GM10248 (cell line): Measurements from ENCODE around the gene GALK1.
A peak's percentile ranks its signal among the peaks of the same experiment; 100 is the strongest.
"Not testable (repeated sequence)": the region's sequence is repeated elsewhere in the genome, so short reads cannot be mapped to it uniquely, and the experiment has no call there.

Experiments
- CTCF ChIA-PET: fragments of 300-600 bp; sonication (Branson Sonifier 250); formaldehyde crosslinking; extraction: SDS; loops from one replicate; lab custom pipeline; 2021; ENCODE audit warnings: antibody characterized with exemption; lab: Yijun Ruan, JAX
- POLR2A ChIA-PET: fragments of 350-650 bp; sonication (Branson Sonifier 250); formaldehyde crosslinking; extraction: SDS; loops from one replicate; lab custom pipeline; 2020; ENCODE audit warnings: antibody characterized with exemption; lab: Yijun Ruan, JAX
- DNase-seq: peaks from one replicate; pipeline ENCODE4 v3.0.0; 2012; ENCODE audit errors: extremely low spot score
- TF ChIP-seq, protein P1 (sequence below): IDR thresholded peaks from 2 replicates; pipeline ENCODE4 v1.5.1; 2012; ENCODE audit warnings: mild to moderate bottlenecking, low read depth; ENCODE audit errors: extremely low read depth, missing control alignments, control extremely low read depth

Gene GALK1

DNA sequence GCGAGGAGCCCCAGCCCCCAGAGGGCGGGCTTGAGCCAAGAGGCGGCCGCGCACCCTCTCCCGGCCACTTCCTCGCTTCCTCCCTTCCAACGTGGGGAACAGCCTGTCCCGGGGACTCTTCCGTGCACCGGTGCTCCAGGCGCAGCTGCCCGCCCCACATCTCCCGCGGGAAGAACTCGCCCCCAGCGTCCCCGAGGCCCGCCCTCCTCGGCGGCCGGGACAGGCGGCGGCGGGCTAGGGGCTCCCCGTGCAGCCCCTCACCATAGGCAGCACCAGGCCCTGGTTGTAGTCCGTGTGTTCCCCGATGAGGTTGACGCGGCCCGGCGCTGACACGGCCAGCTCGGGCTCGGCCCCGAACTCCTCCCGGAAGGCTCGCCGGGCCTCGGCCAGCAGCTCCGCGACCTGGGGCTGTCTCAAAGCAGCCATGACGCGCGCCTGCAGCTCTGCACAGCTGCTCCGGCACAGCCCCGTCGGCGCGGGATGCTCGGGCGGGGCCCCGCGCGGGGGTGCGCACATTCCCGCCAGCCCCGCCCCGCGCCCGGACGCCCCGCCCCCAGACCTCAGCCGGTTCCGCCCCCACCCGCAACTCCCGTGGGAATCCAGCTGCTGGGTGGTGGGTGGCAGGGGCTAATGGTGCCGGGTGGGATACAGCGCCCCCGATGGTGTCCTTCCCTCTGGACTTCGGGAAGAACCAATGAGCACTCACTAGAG, at the start of gene GALK1:
Gene GALK1 (minus strand): TSS at position 482 of the 711 bp plus-strand sequence. CDS start 56 bp downstream, at position 426.
- TF ChIP-seq, protein P1, sequence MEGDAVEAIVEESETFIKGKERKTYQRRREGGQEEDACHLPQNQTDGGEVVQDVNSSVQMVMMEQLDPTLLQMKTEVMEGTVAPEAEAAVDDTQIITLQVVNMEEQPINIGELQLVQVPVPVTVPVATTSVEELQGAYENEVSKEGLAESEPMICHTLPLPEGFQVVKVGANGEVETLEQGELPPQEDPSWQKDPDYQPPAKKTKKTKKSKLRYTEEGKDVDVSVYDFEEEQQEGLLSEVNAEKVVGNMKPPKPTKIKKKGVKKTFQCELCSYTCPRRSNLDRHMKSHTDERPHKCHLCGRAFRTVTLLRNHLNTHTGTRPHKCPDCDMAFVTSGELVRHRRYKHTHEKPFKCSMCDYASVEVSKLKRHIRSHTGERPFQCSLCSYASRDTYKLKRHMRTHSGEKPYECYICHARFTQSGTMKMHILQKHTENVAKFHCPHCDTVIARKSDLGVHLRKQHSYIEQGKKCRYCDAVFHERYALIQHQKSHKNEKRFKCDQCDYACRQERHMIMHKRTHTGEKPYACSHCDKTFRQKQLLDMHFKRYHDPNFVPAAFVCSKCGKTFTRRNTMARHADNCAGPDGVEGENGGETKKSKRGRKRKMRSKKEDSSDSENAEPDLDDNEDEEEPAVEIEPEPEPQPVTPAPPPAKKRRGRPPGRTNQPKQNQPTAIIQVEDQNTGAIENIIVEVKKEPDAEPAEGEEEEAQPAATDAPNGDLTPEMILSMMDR, result peak; percentile 88
- ChIA-PET POLR2A (interaction anchor here (0.6 to 6.2 kb wide), 4 partner anchors 11 to 500 kb away, joined by 3 to 97 read pairs (median 14); a partner anchor contains a TSS), CTCF (interaction anchor here (0.7 to 6.1 kb wide), 34 partner anchors 9 to 164 kb away, joined by 3 to 106 read pairs (median 5); partner anchors contain the start of genes SMIM5, TRIM65 and UNK)
- peak; percentile 89 for DNase-seq

DNA sequence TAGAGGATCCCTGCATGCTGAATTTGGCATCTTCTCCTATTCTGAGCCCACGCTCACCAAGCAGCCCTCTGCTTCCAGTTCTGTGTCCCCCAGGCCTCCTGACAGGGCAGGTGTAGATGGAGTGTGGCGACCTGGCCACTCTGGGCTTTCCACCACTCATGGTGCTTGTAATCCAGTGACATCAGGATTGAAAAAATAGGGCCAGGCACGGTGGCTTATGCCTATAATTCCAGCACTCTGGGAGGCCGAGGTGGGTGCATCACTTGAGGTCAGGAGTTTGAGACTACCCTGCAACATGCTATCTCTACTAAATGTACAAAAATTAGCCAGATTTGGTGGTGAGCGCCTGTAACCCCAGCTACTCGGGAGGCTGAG, 49.0 kb upstream of the GALK1 start:
- POLR2A ChIA-PET, result interaction anchor here (1.6 kb wide), 1 partner anchor 38 kb away, joined by 8 read pairs; no protein-coding TSS in a partner anchor
- CTCF ChIA-PET, result interaction anchor here (8.1 kb wide), 1 partner anchor 14 kb away, joined by 56 read pairs; no protein-coding TSS in a partner anchor
- DNase-seq, result no peak
- TF ChIP-seq, protein P1, result no peak

DNA sequence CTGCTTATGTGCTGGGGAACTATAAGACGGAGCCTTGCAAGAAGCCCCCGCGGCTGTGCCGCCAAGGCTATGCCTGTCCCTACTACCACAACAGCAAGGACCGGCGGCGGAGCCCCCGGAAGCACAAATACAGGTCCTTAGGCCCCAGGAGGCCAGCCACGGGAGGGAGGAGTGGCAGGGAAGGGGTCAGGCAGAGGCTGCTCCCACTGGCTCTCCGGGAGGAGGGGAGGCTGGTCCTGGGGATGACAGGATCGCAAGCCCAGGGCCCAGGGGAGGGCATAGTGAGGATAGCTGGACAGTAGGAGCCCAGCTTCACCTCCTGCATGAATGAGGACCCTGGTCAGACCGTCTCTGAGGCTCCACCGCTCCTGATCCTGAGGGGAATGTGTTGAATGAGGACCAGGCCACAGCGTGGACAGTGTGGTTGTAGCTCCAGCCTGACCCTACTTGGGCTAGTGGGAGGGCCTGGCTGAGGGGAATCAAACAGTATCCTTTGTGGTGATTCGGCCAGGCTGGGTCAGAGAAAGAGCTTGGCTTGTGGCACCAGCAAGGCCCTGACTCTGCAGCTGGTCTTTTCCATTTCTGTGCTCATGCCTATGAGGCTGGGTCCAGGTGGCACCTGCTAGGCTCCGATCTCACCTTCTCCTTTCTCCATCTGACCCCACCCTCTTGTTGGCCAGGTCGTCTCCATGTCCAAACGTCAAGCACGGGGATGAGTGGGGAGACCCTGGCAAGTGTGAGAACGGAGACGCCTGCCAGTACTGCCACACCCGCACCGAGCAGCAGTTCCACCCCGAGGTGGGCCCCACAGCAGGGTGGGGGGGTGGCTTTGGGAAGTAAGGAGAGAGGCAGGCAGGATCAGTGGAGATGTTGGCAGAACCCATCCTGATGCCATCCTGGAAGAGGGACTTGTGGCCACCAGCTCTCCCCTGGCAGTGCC, 48.4 kb upstream of the GALK1 start:
- TF ChIP-seq, protein P1, result no peak
- no peak for DNase-seq
- ChIA-PET CTCF (interaction anchor here (0.9 to 8.1 kb wide), 6 partner anchors 10 to 60 kb away, joined by 3 to 56 read pairs (median 3); partner anchors contain the start of genes UNK and WBP2), POLR2A (interaction anchor here (0.8 to 1.6 kb wide), 2 partner anchors 33 to 37 kb away, joined by 3 to 8 read pairs; no protein-coding TSS in a partner anchor)

DNA sequence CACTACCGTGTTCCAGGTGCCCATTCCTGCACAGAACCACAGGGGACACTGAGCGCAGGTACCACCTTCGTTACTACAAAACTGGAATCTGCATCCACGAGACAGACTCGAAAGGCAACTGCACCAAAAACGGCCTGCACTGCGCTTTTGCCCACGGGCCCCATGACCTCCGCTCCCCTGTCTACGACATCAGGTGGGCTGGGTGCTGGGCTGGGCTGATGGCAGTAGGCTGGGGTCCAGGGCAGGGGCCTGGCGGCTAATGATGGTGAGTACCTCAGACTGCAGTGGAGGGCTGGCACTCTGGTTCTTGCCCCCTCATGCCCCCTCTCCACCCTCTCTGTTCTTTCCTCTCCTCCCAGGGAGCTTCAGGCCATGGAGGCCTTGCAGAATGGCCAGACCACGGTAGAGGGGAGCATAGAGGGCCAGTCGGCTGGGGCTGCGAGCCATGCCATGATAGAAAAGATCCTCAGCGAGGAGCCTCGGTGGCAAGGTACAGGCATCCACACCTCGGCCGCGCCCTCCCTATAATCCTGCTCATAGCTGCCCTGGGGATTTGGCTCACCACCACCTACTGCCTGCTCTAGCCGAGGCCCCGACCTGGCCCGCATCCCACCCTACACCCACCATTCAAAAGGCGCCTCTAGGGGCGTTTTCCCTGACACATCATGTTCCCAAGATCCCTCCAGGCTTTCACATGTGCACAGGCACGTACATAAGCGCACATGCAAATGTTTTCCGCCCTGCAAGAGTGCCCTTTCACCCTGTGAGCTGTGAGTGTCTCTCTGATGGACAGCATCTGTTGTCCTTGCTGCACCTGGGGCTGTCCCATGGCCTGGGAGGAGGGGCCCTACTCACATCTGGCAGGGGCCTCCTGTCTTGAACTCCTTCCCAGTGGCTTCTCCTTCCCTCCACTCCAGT, 47.4 kb upstream of the GALK1 start:
- TF ChIP-seq, protein P1, result no peak
- ChIA-PET POLR2A (interaction anchor here (0.8 kb wide), 1 partner anchor 32 kb away, joined by 3 read pairs; no protein-coding TSS in a partner anchor), CTCF (interaction anchor here (0.9 to 8.1 kb wide), 6 partner anchors 9 to 59 kb away, joined by 3 to 56 read pairs (median 3); partner anchors contain the start of genes UNK and WBP2)
- DNase-seq, result no peak

DNA sequence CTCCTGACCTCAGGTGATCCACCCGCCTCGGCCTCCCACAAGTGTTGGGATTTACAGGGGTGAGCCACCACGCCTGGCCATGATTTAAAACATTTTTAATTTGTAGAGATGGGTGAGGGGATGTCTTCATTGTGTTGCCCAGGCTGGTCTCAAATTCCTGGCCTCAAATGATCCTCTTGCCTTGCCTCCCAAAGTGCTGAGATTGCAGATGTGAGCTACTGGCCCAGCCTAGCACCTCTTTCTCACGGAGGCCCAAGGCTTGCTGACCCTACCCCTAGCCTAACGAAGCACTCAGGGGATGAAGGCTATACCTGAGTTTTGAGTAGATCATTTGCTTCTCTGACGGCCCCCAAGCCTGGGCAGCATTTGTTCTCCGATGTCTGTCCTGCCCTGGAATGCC, 46.2 kb upstream of the GALK1 start:
- POLR2A ChIA-PET, result no interaction called here
- TF ChIP-seq, protein P1, result no peak
- CTCF ChIA-PET, result interaction anchor here (1.7 kb wide), 1 partner anchor 15 kb away, joined by 7 read pairs; no protein-coding TSS in a partner anchor
- no peak for DNase-seq

DNA sequence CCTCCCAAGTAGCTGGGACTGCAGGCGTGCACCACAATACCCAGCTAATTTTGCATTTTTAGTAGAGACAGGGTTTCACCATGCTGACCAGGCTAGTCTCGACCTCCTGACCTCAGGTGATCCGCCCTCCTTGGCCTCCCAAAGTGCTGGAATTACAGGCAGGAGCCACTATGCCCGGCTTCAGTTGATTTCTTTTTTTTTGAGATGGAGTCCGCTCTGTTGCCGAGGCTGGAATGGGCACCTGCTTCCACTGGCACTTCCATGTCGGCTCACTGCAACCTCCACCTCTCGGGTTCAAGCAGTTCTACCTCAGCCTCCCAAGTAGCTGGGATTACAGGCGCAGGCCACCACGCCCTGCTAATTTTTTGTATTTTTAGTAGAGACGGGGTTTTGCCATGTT, 45.8 kb upstream of the GALK1 start:
- CTCF ChIA-PET, result interaction anchor here (1.7 kb wide), 1 partner anchor 16 kb away, joined by 7 read pairs; no protein-coding TSS in a partner anchor
- POLR2A ChIA-PET, DNase-seq: not testable (repeated sequence)
